A673 (cell line): Measurements from ENCODE around the gene GRHL3. TPM values are rescaled to one million over a fixed set of nuclear protein-coding genes. Genes with fewer than 3 reads are reported as not detected.
"Not testable (repeated sequence)": the region's sequence is repeated elsewhere in the genome, so short reads cannot be mapped to it uniquely, and the experiment has no call there.

ENCODE experiments used
- BruUV-seq: library from RNA; stranded (reverse); fragments of 400-500 nt; replicated peaks from 2 replicates; lab custom pipeline; 2021; lab: Mats Ljungman, UMichigan
- CTCF ChIA-PET: fragments of 300-600 bp; sonication (Branson Sonifier 250); formaldehyde crosslinking; loops from one replicate; lab custom pipeline; 2022; ENCODE audit warnings: antibody characterized with exemption; lab: Charles Lee
- POLR2A ChIA-PET: fragments of 300-600 bp; sonication (Branson Sonifier 250); formaldehyde crosslinking; loops from one replicate; lab custom pipeline; 2022; ENCODE audit warnings: antibody characterized with exemption; ENCODE audit not compliant: low non-redundant PET; lab: Charles Lee
- DNase-seq: peaks from one replicate; pipeline ENCODE4 v3.0.0-alpha.2; 2015; ENCODE audit warnings: low spot score
- H3K27ac ChIP-seq: fragments of 200-600 bp; sonication (generic); 2 replicates; pipeline ENCODE4 v1.5.1; 2016; ENCODE audit warnings: mixed run types, low read depth, mild to moderate bottlenecking, mixed read lengths, antibody characterized with exemption, low read length; ENCODE audit not compliant: poor library complexity, severe bottlenecking
- H3K27me3 ChIP-seq: fragments of 200-600 bp; sonication (generic); replicated peaks from 2 replicates; pipeline ENCODE4 v1.6.1; 2017; ENCODE audit warnings: mixed run types, low read depth, mild to moderate bottlenecking, mixed read lengths, antibody characterized with exemption, low read length; ENCODE audit not compliant: insufficient read depth, poor library complexity
- H3K36me3 ChIP-seq: fragments of 200-600 bp; sonication (generic); 2 replicates; pipeline ENCODE4 v1.6.1; 2016; ENCODE audit warnings: mixed run types, mild to moderate bottlenecking, mixed read lengths, antibody characterized with exemption, low read length; ENCODE audit not compliant: insufficient read depth, poor library complexity, severe bottlenecking
- H3K4me1 ChIP-seq: fragments of 200-600 bp; sonication (generic); 2 replicates; pipeline ENCODE4 v1.6.1; 2017; ENCODE audit warnings: mixed run types, mild to moderate bottlenecking, mixed read lengths, antibody characterized with exemption, low read length; ENCODE audit not compliant: insufficient read depth, poor library complexity, severe bottlenecking
- H3K4me3 ChIP-seq: fragments of 200-600 bp; sonication (generic); 2 replicates; pipeline ENCODE4 v1.5.1; 2016; ENCODE audit warnings: low read depth, mixed run types, mild to moderate bottlenecking, mixed read lengths, low read length; ENCODE audit not compliant: poor library complexity, severe bottlenecking
- H3K9me3 ChIP-seq: fragments of 200-600 bp; sonication (generic); 2 replicates; pipeline ENCODE4 v1.6.1; 2016; ENCODE audit warnings: mixed run types, low read depth, mild to moderate bottlenecking, mixed read lengths, antibody characterized with exemption, low read length; ENCODE audit not compliant: poor library complexity, severe bottlenecking
- CTCF ChIP-seq: fragments of 300-800, 200-600 bp; sonication (generic); conservative IDR thresholded peaks from 2 replicates; pipeline ENCODE4 v1.5.1; 2017; ENCODE audit warnings: low read depth, mild to moderate bottlenecking, antibody characterized with exemption, low read length, moderate library complexity, mixed read lengths
- EZH2 ChIP-seq: fragments of 200-600 bp; sonication (generic); IDR thresholded peaks from 2 replicates; pipeline ENCODE4 v1.6.1; 2017; ENCODE audit warnings: borderline replicate concordance, low read depth, mild to moderate bottlenecking, mixed read lengths, antibody characterized with exemption, low read length; ENCODE audit not compliant: poor library complexity, severe bottlenecking
- intact Hi-C: fragments of 100-400 bp; cut with micrococcal nuclease; formaldehyde crosslinking; loops from one replicate; pipeline ENCODE4 v1.10.0; 2022; ENCODE audit not compliant: unreplicated experiment
- total RNA-seq: library from RNA; stranded (reverse); gene quantifications from 2 replicates; pipeline ENCODE4 v1.2.3, GENCODE V29; 2021

Gene GRHL3
- total RNA-seq, 1 experiment from 2014 or later = not detected

- DNase-seq = no peak
- BruUV-seq = no TSS peak
- ChIA-PET POLR2A (no interaction called here), CTCF (no interaction called here)
- Histone ChIP-seq H3K27me3 (no peaks in the 10 kb centered on the region), H3K9me3 (no peaks in the 10 kb centered on the region), H3K27ac (no peak overlapping the region), H3K4me1 (peaks cover 15% of the 10 kb centered on the region), H3K4me3 (no peak overlapping the region), H3K36me3 (no peaks in the 10 kb centered on the region)
- intact Hi-C loops = no loop called here
- TF ChIP-seq CTCF = no peak
These were observed 33.9 kb upstream of the GRHL3 start for GRCh38 chr1:24285231-24285630.

- Histone ChIP-seq H3K27ac (no peak overlapping the region), H3K4me3 (no peak overlapping the region), H3K27me3 (no peaks in the 10 kb centered on the region), H3K9me3 (no peaks in the 10 kb centered on the region), H3K36me3 (no peaks in the 10 kb centered on the region), H3K4me1 (peaks cover 20% of the 10 kb centered on the region)
- DNase-seq = no peak
- intact Hi-C loops = no loop called here
- BruUV-seq = no TSS peak
- TF ChIP-seq CTCF (no peak), EZH2 (no peak)
- CTCF ChIA-PET = no interaction called here
- POLR2A ChIA-PET = no interaction called here
These were observed 32.7 kb upstream of the GRHL3 start for GRCh38 chr1:24286246-24287010.

- BruUV-seq, DNase-seq, H3K27me3 ChIP-seq, H3K9me3 ChIP-seq, H3K27ac ChIP-seq, H3K4me3 ChIP-seq, POLR2A ChIA-PET, intact Hi-C loops, H3K36me3 ChIP-seq: not testable (repeated sequence)
- CTCF ChIA-PET = interaction anchor here (0.6 kb wide), 1 partner anchor 963 kb away, joined by 3 read pairs; no protein-coding TSS in a partner anchor
- peaks cover 20% of the 10 kb centered on the region for H3K4me1 ChIP-seq
These were observed 31.4 kb upstream of the GRHL3 start for GRCh38 chr1:24287779-24288178.

GRCh38 chr1:24288479-24288878 lies 30.7 kb upstream of the GRHL3 start:
- Histone ChIP-seq H3K4me1 (peaks cover 20% of the 10 kb centered on the region), H3K27ac (no peak overlapping the region), H3K27me3 (no peaks in the 10 kb centered on the region), H3K9me3 (no peaks in the 10 kb centered on the region), H3K36me3 (no peaks in the 10 kb centered on the region), H3K4me3 (no peak overlapping the region)
- ChIA-PET POLR2A (no interaction called here), CTCF (no interaction called here)
- no TSS peak for BruUV-seq
- DNase-seq = no peak
- TF ChIP-seq EZH2 = no peak
- TF ChIP-seq CTCF = no peak
- intact Hi-C loops = no loop called here
